Smooth muscle cell (in vitro differentiated cells): Measurements from ENCODE around the gene PPP5C. TPM values are rescaled to one million over a fixed set of nuclear protein-coding genes. Genes with fewer than 3 reads are reported as not detected.

ENCODE experiments used
- DNase-seq: peaks from one replicate; lab custom pipeline; 2025; ENCODE audit not compliant: unreplicated experiment; lab: John Stamatoyannopoulos, UW
- H2AFZ ChIP-seq: fragments of 200-600 bp; sonication (generic); 2 replicates; pipeline ENCODE4 v1.6.0; 2016; ENCODE audit warnings: antibody characterized with exemption, low read depth, mild to moderate bottlenecking
- H3F3A ChIP-seq: fragments of 200-600 bp; sonication (generic); 2 replicates; pipeline ENCODE4 v1.6.0; 2017; ENCODE audit warnings: antibody characterized with exemption, low read depth
- H3K27ac ChIP-seq: fragments of 200-600 bp; sonication (generic); 2 replicates; pipeline ENCODE4 v1.5.1; 2016; ENCODE audit warnings: low read depth, mild to moderate bottlenecking
- H3K27me3 ChIP-seq: fragments of 200-600 bp; sonication (generic); 2 replicates; pipeline ENCODE4 v1.6.1; 2016; ENCODE audit warnings: low read depth, mild to moderate bottlenecking
- H3K36me3 ChIP-seq: fragments of 200-600 bp; sonication (generic); 2 replicates; pipeline ENCODE4 v1.5.1; 2016; ENCODE audit warnings: low read depth
- H3K4me1 ChIP-seq: fragments of 200-600 bp; sonication (generic); 2 replicates; pipeline ENCODE4 v1.5.1; 2016; ENCODE audit warnings: low read depth
- H3K4me2 ChIP-seq: fragments of 200-600 bp; sonication (generic); 2 replicates; pipeline ENCODE4 v1.6.0; 2016; ENCODE audit warnings: mild to moderate bottlenecking
- H3K4me3 ChIP-seq: fragments of 200-600 bp; sonication (generic); 2 replicates; pipeline ENCODE4 v1.5.1; 2016; ENCODE audit warnings: mild to moderate bottlenecking
- H3K79me2 ChIP-seq: fragments of 200-600 bp; sonication (generic); 2 replicates; pipeline ENCODE4 v1.6.0; 2016; ENCODE audit warnings: low read depth, mild to moderate bottlenecking
- H3K9ac ChIP-seq: fragments of 200-600 bp; sonication (generic); 2 replicates; pipeline ENCODE4 v1.6.0; 2016; ENCODE audit warnings: low read depth
- H3K9me3 ChIP-seq: fragments of 200-600 bp; sonication (generic); replicated peaks from 2 replicates; pipeline ENCODE4 v1.5.1; 2016; ENCODE audit warnings: low read depth
- H4K20me1 ChIP-seq: fragments of 200-600 bp; sonication (generic); 2 replicates; pipeline ENCODE4 v1.6.0; 2016; ENCODE audit warnings: low read depth
- CTCF ChIP-seq: fragments of 200-600 bp; sonication (generic); IDR thresholded peaks from 2 replicates; pipeline ENCODE4 v1.5.1; 2017; ENCODE audit warnings: borderline replicate concordance, mild to moderate bottlenecking, antibody characterized with exemption; ENCODE audit not compliant: insufficient read depth, poor library complexity, severe bottlenecking
- WGBS: methylation state at CpG from one replicate; pipeline ENCODE4 v1.1.7; 2016; ENCODE audit warnings: low lambda C conversion rate; 5-methylcytosine and 5-hydroxymethylcytosine counted together
- polyA plus RNA-seq: library from polyadenylated mRNA; unstranded; fragments of >200 nt; fragmentation: Nextera tagmentation; extraction: Ambion mirVana; gene quantifications from 2 replicates; pipeline ENCODE4 v1.2.1, GENCODE V29; 2016
- total RNA-seq: library from RNA; depleted of rRNA; stranded (reverse); fragments of >200 nt; gene quantifications from 2 replicates; pipeline ENCODE4 v1.2.3, GENCODE V29; 2014

PPP5C gene
- total and polyA plus RNA-seq, 2 experiments from 2014 or later: 44.9 to 57.7 TPM

- no peak for TF ChIP-seq CTCF
- Histone ChIP-seq H3K4me1 (peaks cover 29% of the 10 kb centered on the region), H3F3A (no peaks in the 10 kb centered on the region), H2AFZ (no peak overlapping the region), H3K9ac (no peak overlapping the region), H3K4me3 (no peak overlapping the region), H3K79me2 (peaks cover 30% of the 10 kb centered on the region), H3K9me3 (no peaks in the 10 kb centered on the region), H3K27me3 (no peaks in the 10 kb centered on the region), H3K27ac (peak overlapping the region; percentile 93), H3K36me3 (no peaks in the 10 kb centered on the region), H4K20me1 (peaks cover 40% of the 10 kb centered on the region), H3K4me2 (no peak overlapping the region)
- WGBS: 70% methylated on average over 10 of the region's 10 CpGs
- DNase-seq: no peak
These were observed 24.5 kb downstream of the PPP5C start for GRCh38 chr19:46371371-46371901.

- peak; percentile 32 for TF ChIP-seq CTCF
- Histone ChIP-seq H3K36me3 (no peaks in the 10 kb centered on the region), H3K4me2 (peak overlapping the region; percentile 77), H3K4me3 (no peak overlapping the region), H3K27ac (peak overlapping the region; percentile 88), H3K79me2 (peaks cover 27% of the 10 kb centered on the region), H3K9ac (peak overlapping the region; percentile 57), H3K4me1 (peaks cover 26% of the 10 kb centered on the region), H2AFZ (no peak overlapping the region), H3K9me3 (no peaks in the 10 kb centered on the region), H3F3A (peaks cover 7% of the 10 kb centered on the region), H3K27me3 (no peaks in the 10 kb centered on the region), H4K20me1 (peaks cover 39% of the 10 kb centered on the region)
- 53% methylated on average over 11 of the region's 11 CpGs for WGBS
- no peak for DNase-seq
These were observed 26.1 kb downstream of the PPP5C start for GRCh38 chr19:46372901-46373490.

GRCh38 chr19:46373491-46374359 is 26.8 kb downstream of the PPP5C start:
- WGBS: 52% methylated on average over 17 of the region's 17 CpGs
- no peak for DNase-seq

More at GRCh38 chr19:46373491-46374359, 26.8 kb downstream of the PPP5C start:
- H2AFZ ChIP-seq: no peak overlapping the region
- peak overlapping the region; percentile 88 for H3K27ac ChIP-seq
- peaks cover 7% of the 10 kb centered on the region for H3F3A ChIP-seq
- H3K9me3 ChIP-seq: no peaks in the 10 kb centered on the region
- H3K9ac ChIP-seq: no peak overlapping the region
- no peak for TF ChIP-seq CTCF
- H3K27me3 ChIP-seq: no peaks in the 10 kb centered on the region
- peaks cover 27% of the 10 kb centered on the region for H3K79me2 ChIP-seq
- H3K4me3 ChIP-seq: no peak overlapping the region
- peak overlapping the region; percentile 77 for H3K4me2 ChIP-seq
- peaks cover 42% of the 10 kb centered on the region for H4K20me1 ChIP-seq
- H3K36me3 ChIP-seq: no peaks in the 10 kb centered on the region
- peaks cover 28% of the 10 kb centered on the region for H3K4me1 ChIP-seq
